Measurements from ENCODE around the gene XPO6.

The XPO6 gene

GRCh38 chr16:28110074-28110473 is 101.7 kb downstream of the XPO6 start:
- FAIRE-seq, result no peak

DNA sequence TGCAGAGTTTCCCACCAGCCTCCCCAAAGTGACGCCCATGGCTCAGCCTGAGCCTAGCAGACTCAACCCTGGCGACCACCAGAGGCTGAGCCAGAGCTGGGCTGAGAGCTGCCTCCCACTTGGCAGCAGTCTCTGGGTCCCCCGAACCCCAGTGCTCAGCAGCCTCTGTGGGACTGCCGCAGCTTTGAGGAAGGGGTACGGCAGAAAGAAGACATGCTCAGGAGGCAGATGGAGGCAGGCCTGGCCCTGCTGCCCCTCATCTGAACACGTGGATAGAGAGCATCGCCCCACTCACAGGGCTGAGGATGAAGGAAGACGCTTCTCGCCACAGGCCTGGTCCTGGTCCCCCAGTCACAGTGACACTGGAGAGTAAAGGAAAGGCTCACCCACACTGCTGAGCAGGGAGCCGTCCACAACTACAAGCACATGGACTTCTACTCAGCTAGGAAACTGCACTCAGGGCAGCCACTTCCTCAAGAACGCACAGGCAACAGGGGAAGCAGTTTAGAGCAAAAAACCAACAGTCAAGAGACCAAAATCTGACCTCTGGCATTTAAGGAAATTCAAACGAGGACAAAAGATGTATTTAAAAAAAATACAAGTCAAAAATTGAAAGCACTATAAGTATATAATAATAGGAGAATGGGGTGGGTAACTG is 103.0 kb downstream of the XPO6 start:
- no peak for FAIRE-seq

- no peak for FAIRE-seq
These were observed 104.5 kb downstream of the XPO6 start for GRCh38 chr16:28107232-28107631.

- no peak for FAIRE-seq
These were observed 105.1 kb downstream of the XPO6 start for GRCh38 chr16:28106467-28107215.

- FAIRE-seq, result no peak
These were observed 105.8 kb downstream of the XPO6 start for GRCh38 chr16:28105954-28106353.

- FAIRE-seq, result no peak
These were observed 106.5 kb downstream of the XPO6 start for GRCh38 chr16:28105297-28105696.

DNA sequence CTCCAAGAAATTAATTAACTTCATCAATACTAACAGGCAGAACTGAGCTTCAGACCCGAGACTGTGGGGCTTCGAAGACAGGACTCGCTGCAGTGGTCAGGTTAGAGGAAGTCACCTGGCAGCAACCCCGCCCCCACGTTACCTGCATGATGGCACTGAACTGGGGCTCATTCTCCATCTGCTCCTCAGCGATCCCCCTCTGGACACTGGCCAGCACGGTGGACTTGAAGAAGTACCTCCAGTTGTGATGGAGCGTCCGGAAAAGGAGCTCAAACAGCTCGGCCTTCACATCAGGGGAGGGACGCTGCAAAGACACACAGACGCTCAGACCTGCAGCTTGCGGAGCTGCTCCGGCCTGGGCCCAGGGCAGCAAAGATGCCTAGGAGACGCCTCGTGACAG is 107.4 kb downstream of the XPO6 start:
- no peak for FAIRE-seq

DNA sequence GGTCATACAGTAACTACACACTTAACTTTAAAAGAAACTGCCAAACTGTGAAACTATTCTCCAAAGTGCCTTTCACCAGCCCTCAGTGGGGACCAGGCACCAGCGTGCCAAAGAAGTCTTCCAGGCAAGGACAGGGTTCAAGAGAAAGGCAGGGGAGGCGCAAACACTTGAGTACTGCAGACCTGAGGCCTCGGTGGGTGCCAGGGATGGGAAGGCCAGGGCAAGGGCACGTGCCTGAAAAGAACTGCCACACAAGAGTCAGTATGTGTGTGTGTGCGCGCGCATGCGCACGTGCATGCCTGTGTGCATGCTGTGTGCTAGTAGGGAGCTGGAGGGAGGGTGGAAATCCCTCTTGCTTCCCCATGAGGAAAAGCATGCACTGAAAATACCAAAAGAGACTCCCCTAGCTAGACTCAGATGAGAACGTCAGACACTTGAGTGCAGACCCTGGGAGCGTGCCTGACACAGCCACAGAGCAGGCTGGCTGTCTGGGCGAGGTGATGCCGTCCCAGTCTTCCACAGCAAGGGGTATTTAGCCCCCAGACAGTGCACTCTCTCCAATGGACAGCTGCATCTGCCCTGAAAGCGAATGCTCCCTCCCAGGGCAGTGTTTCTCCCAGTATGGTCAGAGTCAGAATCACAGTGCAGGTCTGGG is 108.1 kb downstream of the XPO6 start:
- no peak for FAIRE-seq

- no peak for FAIRE-seq
These were observed 110.3 kb downstream of the XPO6 start for GRCh38 chr16:28101533-28101890.

DNA sequence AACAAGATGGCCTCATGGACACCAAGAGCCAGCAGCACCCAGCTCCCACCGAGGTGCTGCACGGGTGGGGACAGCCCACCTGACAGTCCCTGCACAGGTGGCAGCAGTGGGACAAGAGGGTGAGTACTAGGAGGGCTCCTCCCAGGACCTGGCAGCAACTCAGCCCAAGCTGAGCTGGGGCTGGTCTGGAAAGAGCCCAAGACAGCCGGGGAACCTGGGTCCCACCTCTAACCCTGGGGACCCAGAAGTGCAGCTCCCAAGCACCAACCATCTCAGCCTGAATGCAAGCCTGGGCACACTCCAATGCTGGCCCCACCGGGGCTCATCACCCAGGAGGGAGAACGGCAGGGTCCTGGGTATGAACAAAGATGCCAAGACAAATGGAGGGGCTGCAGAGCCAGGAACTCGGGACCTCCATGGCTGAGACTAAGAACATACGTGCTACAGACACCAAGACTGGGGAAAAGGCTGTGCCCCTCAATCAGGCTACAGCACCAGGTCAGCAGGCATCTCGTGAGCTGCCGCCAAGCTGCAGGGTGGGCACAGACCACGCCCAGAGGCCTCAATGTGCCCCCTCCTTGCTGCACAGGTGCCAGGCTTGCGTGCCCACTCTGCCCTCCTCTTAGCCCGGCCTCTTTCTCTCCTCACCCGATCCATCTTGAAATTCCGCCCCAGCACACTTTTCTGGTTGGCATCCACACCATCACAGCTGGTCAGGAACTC is 110.8 kb downstream of the XPO6 start:
- FAIRE-seq, result no peak

DNA sequence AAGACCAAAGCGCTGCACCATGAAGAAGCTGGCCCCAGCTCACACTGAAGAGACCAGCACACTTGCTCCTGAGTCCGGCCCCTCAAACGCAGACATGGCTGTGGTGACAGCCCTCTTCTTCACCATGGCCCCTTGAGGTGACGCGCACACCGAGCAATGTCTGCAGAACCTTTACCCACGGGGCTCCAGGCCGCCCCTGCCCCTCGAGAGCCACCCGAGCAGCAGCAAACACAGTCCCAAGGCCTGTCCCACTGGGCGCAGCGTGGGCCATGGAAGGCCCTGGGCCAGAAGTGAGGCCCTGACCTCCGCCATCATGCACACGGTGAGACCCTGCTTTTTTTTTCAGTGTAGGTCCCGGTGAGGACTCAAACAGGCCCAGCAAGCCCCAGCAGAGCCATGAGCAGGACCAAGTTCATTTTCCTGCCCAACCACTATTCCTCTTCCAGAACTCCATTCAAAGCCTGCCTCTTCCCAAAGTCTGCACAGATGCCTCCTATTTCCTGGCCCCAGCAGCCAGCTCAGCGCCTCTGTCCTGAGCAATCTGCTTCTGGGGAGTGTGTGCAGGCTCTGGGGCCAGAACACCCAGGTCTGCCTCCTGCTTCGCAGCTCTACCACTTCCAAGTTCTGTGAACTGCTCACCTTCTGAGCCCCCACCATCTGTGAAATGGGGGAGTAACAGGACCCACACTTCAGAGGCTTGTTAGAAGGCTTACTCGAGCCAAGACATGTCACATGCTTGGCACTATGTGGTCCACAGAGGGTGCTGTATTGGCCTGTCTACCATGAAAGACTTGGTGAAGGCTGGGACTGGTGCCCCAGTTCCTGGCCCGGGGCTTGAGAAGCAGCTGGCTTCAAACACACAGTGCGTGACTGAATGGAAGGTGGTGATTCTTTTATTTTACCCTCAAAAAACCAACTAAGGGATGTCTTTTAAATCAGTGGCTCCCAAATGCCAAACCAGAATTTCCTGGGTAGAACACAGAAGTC is 112.5 kb downstream of the XPO6 start:
- FAIRE-seq, result no peak

DNA sequence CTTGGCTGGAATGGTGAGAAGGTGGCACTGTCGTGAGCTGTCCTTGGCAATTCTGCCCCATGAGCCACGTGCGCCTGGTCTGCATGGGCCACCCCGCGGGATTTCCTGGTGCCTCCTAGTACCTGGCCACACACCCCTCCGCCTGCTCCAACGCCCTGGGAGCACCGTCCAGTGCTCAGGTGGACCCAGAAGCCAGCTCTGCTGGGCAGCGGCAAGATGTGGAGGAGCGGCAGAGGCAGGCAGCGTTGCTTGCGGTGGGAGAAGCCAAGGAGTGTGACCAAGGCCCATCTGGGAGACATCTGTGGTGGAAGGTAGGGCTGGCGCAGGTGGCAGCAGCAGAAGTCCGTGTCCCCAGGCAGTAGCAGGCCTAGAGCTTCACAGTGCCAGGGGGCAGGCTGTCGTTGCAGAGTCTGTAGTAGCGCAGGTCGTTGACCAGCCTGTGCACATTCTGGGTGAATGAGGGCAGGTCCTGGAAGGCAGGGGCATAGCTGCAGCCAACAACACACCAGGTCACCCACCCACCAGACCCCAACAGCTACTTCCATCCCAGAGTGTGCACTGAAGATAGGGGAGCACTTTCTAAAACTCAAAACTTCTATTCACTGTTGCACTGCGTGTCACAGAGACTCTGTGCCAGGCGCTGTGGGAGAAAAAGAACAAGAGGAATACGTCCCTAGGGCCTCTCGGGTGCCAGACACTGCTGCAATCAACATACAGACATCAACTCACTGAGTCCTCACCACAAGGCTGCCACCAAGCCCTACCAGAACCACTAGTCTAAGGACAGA is 113.4 kb downstream of the XPO6 start:
- no peak for FAIRE-seq

DNA sequence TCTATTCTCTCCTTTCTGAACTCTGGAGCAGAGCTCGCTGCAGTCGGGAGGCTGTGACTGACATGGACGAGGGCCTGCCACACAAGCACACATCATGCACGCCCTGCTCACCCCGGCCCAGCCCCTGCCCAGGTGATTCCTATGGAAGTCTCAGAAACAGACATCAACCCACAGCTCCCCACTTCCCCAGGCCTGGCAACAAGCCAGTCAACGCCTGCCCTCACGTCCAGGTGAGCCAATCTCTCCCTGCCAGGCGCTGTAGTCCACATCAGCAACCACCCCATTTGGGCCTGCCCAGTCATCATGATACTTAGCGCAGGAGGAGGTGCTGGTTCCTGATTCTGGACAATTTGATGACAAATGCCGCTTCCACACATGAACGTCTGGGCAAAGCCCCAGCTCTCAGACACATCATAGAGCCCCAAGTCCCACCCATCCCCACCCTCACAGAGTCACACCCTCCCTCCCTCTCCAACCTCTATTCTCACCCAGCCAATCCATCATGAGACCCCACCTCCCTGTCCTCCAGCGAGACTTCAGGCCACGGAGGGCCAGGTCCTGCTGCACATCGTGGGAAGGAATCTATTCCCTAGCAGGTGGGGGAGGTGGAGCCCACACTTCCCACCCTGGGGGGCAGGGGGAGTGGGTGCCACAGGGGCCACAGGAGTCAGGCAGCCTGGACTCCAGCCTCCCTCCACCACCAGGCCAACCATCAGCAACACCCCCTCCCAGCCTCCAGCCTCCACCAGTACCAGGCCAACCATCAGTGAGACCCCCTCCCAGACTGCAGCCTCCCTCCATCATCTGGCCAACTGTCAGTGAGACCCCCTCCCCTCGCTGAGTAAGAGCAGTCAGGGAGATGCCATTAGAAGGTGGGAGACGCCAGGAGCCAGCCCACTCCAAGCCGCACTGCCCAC is 114.5 kb downstream of the XPO6 start:
- FAIRE-seq, result no peak

DNA sequence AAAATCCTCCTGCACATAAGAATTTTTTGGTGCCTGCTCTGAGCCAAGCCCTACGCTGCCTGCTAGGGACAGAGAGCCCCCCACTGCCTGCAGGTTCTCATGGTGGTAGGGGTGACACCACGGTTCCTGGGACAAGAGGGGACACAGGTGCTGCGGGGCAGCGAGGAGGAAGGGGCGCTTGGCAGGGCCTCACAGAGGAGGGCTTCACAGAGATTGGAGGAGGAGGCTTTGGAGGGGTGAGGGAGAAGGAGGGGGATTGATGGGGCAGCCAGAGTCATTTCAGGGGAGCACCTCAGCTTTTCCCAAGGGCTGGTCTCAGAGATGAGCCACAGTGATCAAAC is 118.4 kb downstream of the XPO6 start:
- no peak for FAIRE-seq

- FAIRE-seq, result no peak
These were observed 118.9 kb downstream of the XPO6 start for GRCh38 chr16:28092721-28093384.

GRCh38 chr16:28091656-28092055 is 120.1 kb downstream of the XPO6 start:
- no peak for FAIRE-seq

- FAIRE-seq, result no peak
These were observed 121.0 kb downstream of the XPO6 start for GRCh38 chr16:28090646-28091377.

DNA sequence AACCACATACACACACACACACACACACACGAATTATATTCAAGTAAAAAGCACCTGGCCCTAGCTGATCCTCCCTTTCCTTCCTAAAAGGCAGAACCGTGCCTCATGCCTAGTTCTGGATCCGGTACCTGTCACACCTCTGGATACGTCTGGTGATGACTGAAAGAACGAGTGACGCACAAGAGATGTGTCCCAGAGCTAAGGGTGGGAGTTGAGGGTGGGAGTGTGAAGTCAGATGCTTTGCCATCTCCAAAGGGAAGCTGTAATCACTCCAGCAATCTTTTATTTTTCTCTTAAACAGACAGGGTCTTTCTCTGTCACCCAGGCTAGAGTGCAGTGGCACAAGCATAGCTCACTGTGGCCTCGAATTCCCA is 121.8 kb downstream of the XPO6 start:
- no peak for FAIRE-seq

All from endometrium (tissue), 2 donors.